NB4 (cell line): ENCODE measurements around the gene LITAF.

Experiments
- DNase-seq: peaks from one replicate; pipeline ENCODE4 v3.0.0; 2010; ENCODE audit warnings: low read depth
- H3K4me3 ChIP-seq: one replicate; pipeline ENCODE4 v1.5.1; 2011; ENCODE audit warnings: mild to moderate bottlenecking, low read depth, low read length, moderate library complexity
- CTCF ChIP-seq: IDR thresholded peaks from one replicate; pipeline ENCODE4 v1.5.1; 2012; ENCODE audit warnings: low read depth, low read length
- MYC ChIP-seq: IDR thresholded peaks from 2 replicates; pipeline ENCODE4 v1.6.1; 2011; ENCODE audit warnings: low read depth, low read length
- POLR2A ChIP-seq: IDR thresholded peaks from 2 replicates; pipeline ENCODE4 v1.6.1; 2011; ENCODE audit warnings: mild to moderate bottlenecking; ENCODE audit not compliant: insufficient read length; ENCODE audit errors: extremely low read depth
- TF ChIP-seq, protein P1 (sequence below): IDR thresholded peaks from 2 replicates; pipeline ENCODE4 v1.6.1; 2011; ENCODE audit warnings: low read depth, low read length

Gene LITAF

GRCh38 chr16:11624636-11625607, 38.2 kb upstream of the LITAF start:
- DNase-seq: peak; percentile 44
- H3K4me3 ChIP-seq: no peak overlapping the region
- TF ChIP-seq CTCF: no peak
- no peak for TF ChIP-seq POLR2A
- TF ChIP-seq, protein P1, sequence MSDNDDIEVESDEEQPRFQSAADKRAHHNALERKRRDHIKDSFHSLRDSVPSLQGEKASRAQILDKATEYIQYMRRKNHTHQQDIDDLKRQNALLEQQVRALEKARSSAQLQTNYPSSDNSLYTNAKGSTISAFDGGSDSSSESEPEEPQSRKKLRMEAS: no peak
- no peak for TF ChIP-seq MYC

DNA sequence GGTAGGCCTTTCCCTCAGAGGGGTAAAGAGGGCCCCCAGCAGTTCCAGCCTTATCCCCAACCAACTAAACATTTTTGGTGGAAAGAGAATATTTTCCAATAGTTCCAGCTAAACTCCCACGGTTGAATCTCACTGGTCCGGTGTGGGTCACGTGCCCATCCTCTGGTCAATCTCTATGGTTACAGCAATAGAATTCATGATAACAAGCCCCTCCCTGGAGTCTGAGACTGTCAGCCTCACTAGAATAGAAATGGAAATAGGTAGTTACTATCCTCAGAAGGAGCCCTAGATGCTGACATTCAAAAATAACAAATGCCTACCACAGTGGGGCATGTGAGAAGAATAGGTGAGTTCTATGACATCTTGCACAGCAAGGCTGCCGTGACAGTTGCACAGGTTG, 37.5 kb upstream of the LITAF start:
- H3K4me3 ChIP-seq: no peak overlapping the region
- TF ChIP-seq, protein P1: no peak
- TF ChIP-seq CTCF: no peak
- TF ChIP-seq POLR2A: no peak
- no peak for TF ChIP-seq MYC
- no peak for DNase-seq

GRCh38 chr16:11621920-11622651, 35.4 kb upstream of the LITAF start:
- no peak overlapping the region for H3K4me3 ChIP-seq
- no peak for TF ChIP-seq CTCF
- TF ChIP-seq, protein P1: no peak
- TF ChIP-seq POLR2A: no peak
- TF ChIP-seq MYC: no peak

DNA sequence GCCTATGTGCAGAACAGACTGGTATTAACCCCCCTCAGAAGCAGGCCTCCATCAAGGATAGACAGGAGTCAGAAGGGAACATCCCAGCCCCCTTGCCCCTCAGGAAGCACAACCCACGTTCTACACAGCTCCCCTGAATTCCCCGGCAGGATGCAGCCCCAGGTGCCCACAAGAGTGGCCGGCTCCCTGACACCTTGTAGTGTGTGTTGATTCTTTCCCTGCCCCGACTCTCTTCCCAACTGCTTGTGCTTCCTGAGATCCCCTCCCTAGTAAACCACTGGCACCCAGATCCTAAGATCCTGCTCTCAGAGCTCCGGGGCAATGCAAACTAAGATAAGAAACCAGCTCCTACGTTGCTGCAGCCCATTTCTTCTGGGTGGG, 34.8 kb upstream of the LITAF start:
- H3K4me3 ChIP-seq: no peak overlapping the region

More at GRCh38 chr16:11621920-11622651, 35.4 kb upstream of the LITAF start:
- DNase-seq: no peak

More for the DNA sequence above, 34.8 kb upstream of the LITAF start:
- no peak for DNase-seq
- TF ChIP-seq MYC (no peak), POLR2A (no peak), CTCF (no peak)
- TF ChIP-seq, protein P1: no peak
